Measurements from ENCODE around the gene TMEM150C. TPM values are rescaled to one million over a fixed set of nuclear protein-coding genes. Genes with fewer than 3 reads are reported as not detected.

The TMEM150C gene
- total and polyA plus RNA-seq, 2 of the 8 experiments (the other 6 are each of a cell fraction or from before 2014, with no cell fraction given), result 1.5 to 1.7 TPM

DNA sequence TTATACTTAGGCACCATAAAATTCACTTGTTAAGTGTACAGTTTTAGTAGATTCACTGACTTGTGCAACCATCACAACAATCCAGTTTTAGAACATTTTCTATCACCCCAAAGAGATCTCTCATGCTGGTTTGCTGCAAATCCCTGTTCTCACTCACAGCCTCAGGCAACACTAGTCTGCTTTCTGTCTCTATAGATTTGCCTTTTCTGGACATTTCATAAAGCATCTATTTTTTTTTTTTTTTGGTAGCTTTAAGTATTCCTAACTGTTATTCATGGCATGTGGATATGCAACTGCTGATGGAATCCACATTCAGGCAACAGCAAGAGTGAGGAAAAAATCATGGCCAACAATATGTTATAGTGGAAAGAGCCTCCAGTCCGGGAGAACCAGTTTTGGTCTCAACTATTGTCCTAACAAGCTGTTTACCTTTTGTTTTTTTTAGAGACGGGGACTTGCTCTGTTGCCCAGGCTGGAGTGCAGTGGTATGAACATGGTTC lies 27.0 kb upstream of the TMEM150C start (continued):
- TF ChIP-seq, protein P1, sequence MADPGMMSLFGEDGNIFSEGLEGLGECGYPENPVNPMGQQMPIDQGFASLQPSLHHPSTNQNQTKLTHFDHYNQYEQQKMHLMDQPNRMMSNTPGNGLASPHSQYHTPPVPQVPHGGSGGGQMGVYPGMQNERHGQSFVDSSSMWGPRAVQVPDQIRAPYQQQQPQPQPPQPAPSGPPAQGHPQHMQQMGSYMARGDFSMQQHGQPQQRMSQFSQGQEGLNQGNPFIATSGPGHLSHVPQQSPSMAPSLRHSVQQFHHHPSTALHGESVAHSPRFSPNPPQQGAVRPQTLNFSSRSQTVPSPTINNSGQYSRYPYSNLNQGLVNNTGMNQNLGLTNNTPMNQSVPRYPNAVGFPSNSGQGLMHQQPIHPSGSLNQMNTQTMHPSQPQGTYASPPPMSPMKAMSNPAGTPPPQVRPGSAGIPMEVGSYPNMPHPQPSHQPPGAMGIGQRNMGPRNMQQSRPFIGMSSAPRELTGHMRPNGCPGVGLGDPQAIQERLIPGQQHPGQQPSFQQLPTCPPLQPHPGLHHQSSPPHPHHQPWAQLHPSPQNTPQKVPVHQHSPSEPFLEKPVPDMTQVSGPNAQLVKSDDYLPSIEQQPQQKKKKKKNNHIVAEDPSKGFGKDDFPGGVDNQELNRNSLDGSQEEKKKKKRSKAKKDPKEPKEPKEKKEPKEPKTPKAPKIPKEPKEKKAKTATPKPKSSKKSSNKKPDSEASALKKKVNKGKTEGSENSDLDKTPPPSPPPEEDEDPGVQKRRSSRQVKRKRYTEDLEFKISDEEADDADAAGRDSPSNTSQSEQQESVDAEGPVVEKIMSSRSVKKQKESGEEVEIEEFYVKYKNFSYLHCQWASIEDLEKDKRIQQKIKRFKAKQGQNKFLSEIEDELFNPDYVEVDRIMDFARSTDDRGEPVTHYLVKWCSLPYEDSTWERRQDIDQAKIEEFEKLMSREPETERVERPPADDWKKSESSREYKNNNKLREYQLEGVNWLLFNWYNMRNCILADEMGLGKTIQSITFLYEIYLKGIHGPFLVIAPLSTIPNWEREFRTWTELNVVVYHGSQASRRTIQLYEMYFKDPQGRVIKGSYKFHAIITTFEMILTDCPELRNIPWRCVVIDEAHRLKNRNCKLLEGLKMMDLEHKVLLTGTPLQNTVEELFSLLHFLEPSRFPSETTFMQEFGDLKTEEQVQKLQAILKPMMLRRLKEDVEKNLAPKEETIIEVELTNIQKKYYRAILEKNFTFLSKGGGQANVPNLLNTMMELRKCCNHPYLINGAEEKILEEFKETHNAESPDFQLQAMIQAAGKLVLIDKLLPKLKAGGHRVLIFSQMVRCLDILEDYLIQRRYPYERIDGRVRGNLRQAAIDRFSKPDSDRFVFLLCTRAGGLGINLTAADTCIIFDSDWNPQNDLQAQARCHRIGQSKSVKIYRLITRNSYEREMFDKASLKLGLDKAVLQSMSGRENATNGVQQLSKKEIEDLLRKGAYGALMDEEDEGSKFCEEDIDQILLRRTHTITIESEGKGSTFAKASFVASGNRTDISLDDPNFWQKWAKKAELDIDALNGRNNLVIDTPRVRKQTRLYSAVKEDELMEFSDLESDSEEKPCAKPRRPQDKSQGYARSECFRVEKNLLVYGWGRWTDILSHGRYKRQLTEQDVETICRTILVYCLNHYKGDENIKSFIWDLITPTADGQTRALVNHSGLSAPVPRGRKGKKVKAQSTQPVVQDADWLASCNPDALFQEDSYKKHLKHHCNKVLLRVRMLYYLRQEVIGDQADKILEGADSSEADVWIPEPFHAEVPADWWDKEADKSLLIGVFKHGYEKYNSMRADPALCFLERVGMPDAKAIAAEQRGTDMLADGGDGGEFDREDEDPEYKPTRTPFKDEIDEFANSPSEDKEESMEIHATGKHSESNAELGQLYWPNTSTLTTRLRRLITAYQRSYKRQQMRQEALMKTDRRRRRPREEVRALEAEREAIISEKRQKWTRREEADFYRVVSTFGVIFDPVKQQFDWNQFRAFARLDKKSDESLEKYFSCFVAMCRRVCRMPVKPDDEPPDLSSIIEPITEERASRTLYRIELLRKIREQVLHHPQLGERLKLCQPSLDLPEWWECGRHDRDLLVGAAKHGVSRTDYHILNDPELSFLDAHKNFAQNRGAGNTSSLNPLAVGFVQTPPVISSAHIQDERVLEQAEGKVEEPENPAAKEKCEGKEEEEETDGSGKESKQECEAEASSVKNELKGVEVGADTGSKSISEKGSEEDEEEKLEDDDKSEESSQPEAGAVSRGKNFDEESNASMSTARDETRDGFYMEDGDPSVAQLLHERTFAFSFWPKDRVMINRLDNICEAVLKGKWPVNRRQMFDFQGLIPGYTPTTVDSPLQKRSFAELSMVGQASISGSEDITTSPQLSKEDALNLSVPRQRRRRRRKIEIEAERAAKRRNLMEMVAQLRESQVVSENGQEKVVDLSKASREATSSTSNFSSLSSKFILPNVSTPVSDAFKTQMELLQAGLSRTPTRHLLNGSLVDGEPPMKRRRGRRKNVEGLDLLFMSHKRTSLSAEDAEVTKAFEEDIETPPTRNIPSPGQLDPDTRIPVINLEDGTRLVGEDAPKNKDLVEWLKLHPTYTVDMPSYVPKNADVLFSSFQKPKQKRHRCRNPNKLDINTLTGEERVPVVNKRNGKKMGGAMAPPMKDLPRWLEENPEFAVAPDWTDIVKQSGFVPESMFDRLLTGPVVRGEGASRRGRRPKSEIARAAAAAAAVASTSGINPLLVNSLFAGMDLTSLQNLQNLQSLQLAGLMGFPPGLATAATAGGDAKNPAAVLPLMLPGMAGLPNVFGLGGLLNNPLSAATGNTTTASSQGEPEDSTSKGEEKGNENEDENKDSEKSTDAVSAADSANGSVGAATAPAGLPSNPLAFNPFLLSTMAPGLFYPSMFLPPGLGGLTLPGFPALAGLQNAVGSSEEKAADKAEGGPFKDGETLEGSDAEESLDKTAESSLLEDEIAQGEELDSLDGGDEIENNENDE (IDR thresholded peaks at IDR 0.05; ENCODE audit: insufficient replicate concordance, low read length), result no peak
- TF ChIP-seq ASH2L (IDR thresholded peaks at IDR 0.05; ENCODE audit: low read length), result no peak
- TF ChIP-seq, protein P2, sequence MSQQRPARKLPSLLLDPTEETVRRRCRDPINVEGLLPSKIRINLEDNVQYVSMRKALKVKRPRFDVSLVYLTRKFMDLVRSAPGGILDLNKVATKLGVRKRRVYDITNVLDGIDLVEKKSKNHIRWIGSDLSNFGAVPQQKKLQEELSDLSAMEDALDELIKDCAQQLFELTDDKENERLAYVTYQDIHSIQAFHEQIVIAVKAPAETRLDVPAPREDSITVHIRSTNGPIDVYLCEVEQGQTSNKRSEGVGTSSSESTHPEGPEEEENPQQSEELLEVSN (IDR thresholded peaks at IDR 0.05), result no peak
- TF ChIP-seq SIN3A (conservative IDR thresholded peaks at IDR 0.05 in 1 of 2, IDR thresholded peaks at IDR 0.05 in 1 of 2; ENCODE audit: low read depth in 1 of 2, low read length in 2 of 2), result no peak
- TF ChIP-seq, protein P3, sequence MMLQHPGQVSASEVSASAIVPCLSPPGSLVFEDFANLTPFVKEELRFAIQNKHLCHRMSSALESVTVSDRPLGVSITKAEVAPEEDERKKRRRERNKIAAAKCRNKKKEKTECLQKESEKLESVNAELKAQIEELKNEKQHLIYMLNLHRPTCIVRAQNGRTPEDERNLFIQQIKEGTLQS (IDR thresholded peaks at IDR 0.05; ENCODE audit: insufficient read depth, low read depth, low read length), result no peak
- no peak for TF ChIP-seq BRCA1 (IDR thresholded peaks at IDR 0.05; ENCODE audit: low read depth, low read length)
- no peak for TF ChIP-seq POLR2A (IDR thresholded peaks at IDR 0.05; ENCODE audit: control extremely low read depth in 1 of 2, low read depth in 2 of 2, low read length in 2 of 2)
- no peak for TF ChIP-seq EP300 (IDR thresholded peaks at IDR 0.05; ENCODE audit: borderline replicate concordance in 1 of 2, low read depth in 2 of 2, low read length in 2 of 2)

Data from H1 (cell line).